OCI-LY3 (cell line): Measurements from ENCODE around the gene KIF20A.
"Not testable (repeated sequence)": the region's sequence is repeated elsewhere in the genome, so short reads cannot be mapped to it uniquely, and the experiment has no call there.

Experiments
- H2AFZ ChIP-seq: fragments of 200-600, 300-600 bp; shearing (Covaris generic); 2 replicates; pipeline ENCODE4 v1.6.0; 2014; ENCODE audit warnings: antibody characterized with exemption, low read depth, low read length
- H3K27ac ChIP-seq: fragments of 200-600, 300-600 bp; sonication (generic); 2 replicates; pipeline ENCODE4 v1.5.1; 2014; ENCODE audit warnings: mild to moderate bottlenecking, low read length, moderate library complexity, mixed read lengths
- H3K27me3 ChIP-seq: fragments of 200-600, 300-600 bp; sonication (generic); 2 replicates; pipeline ENCODE4 v1.6.1; 2014; ENCODE audit warnings: low read depth, low read length, mixed read lengths
- H3K36me3 ChIP-seq: fragments of 200-600, 300-600 bp; sonication (generic); replicated peaks from 2 replicates; pipeline ENCODE3; 2014; ENCODE audit warnings: low read depth, low read length, mixed read lengths
- H3K4me1 ChIP-seq: fragments of 300-600, 200-600 bp; sonication (generic); 2 replicates; pipeline ENCODE4 v1.6.1; 2014; ENCODE audit warnings: low read length, mixed read lengths
- H3K4me2 ChIP-seq: fragments of 200-600, 300-600 bp; sonication (generic); 2 replicates; pipeline ENCODE4 v1.6.1; 2014; ENCODE audit warnings: low read length, mixed read lengths
- H3K4me3 ChIP-seq: fragments of 300-600, 200-600 bp; sonication (generic); 2 replicates; pipeline ENCODE4 v1.5.1; 2014; ENCODE audit warnings: antibody characterized with exemption, mild to moderate bottlenecking, low read length, moderate library complexity
- H3K79me2 ChIP-seq: fragments of 300-600, 200-600 bp; shearing (Covaris generic); 2 replicates; pipeline ENCODE4 v1.6.1; 2014; ENCODE audit warnings: mild to moderate bottlenecking, low read length, mixed read lengths
- H3K9ac ChIP-seq: fragments of 300-600, 200-600 bp; shearing (Covaris generic); 2 replicates; pipeline ENCODE4 v1.6.0; 2014; ENCODE audit warnings: mild to moderate bottlenecking, low read length, moderate library complexity
- H3K9me3 ChIP-seq: fragments of 200-600, 300-600 bp; shearing (Covaris generic); 2 replicates; pipeline ENCODE4 v1.6.1; 2014; ENCODE audit warnings: low read length, mixed read lengths; ENCODE audit not compliant: insufficient read depth
- H4K20me1 ChIP-seq: fragments of 200-600, 300-600 bp; sonication (generic); 2 replicates; pipeline ENCODE4 v1.6.1; 2016; ENCODE audit warnings: low read length, mixed read lengths; ENCODE audit not compliant: insufficient read depth
- CTCF ChIP-seq: fragments of 200-600, 300-600 bp; sonication (generic); IDR thresholded peaks from 2 replicates; pipeline ENCODE4 v1.5.1; 2014; ENCODE audit warnings: antibody characterized with exemption, low read length, low read depth
- EZH2phosphoT487 ChIP-seq: fragments of 200-600 bp; shearing (Covaris generic); IDR thresholded peaks from 2 replicates; pipeline ENCODE4 v1.6.1; 2018; ENCODE audit warnings: antibody characterized with exemption, mixed run types, low read depth

Gene KIF20A

GRCh38 chr5:138149530-138149929 is 29.4 kb upstream of the KIF20A start:
- Histone ChIP-seq H3K9ac (no peak overlapping the region), H3K4me3 (no peak overlapping the region), H3K4me2 (no peak overlapping the region), H2AFZ (no peak overlapping the region), H3K27ac (no peak overlapping the region), H4K20me1 (no peaks in the 10 kb centered on the region), H3K4me1 (no peaks in the 10 kb centered on the region), H3K36me3 (no peaks in the 10 kb centered on the region), H3K27me3 (no peaks in the 10 kb centered on the region), H3K79me2 (no peaks in the 10 kb centered on the region), H3K9me3 (no peaks in the 10 kb centered on the region)
- TF ChIP-seq EZH2phosphoT487 (no peak), CTCF (no peak)

GRCh38 chr5:138155977-138156376 is 22.9 kb upstream of the KIF20A start:
- H3K4me2 ChIP-seq, H3K79me2 ChIP-seq, H2AFZ ChIP-seq, H3K27ac ChIP-seq, H3K4me1 ChIP-seq, H3K4me3 ChIP-seq, H3K9me3 ChIP-seq, H3K27me3 ChIP-seq, H4K20me1 ChIP-seq, H3K9ac ChIP-seq: not testable (repeated sequence)
- H3K36me3 ChIP-seq, result peaks cover 16% of the 10 kb centered on the region

- Histone ChIP-seq H4K20me1 (no peaks in the 10 kb centered on the region), H3K79me2 (no peaks in the 10 kb centered on the region), H3K9ac (no peak overlapping the region), H3K9me3 (no peaks in the 10 kb centered on the region), H3K36me3 (peaks cover 20% of the 10 kb centered on the region), H3K4me3 (no peak overlapping the region), H3K4me2 (no peak overlapping the region), H3K27me3 (no peaks in the 10 kb centered on the region), H2AFZ (no peak overlapping the region), H3K27ac (no peak overlapping the region), H3K4me1 (no peaks in the 10 kb centered on the region)
- TF ChIP-seq CTCF (no peak), EZH2phosphoT487 (no peak)
Observed at GRCh38 chr5:138157626-138158025, 21.3 kb upstream of the KIF20A start.

GRCh38 chr5:138159666-138160065 is 19.2 kb upstream of the KIF20A start:
- H3K4me3 ChIP-seq, result no peak overlapping the region
- H4K20me1 ChIP-seq, result no peaks in the 10 kb centered on the region
- no peak overlapping the region for H3K27ac ChIP-seq
- H3K9ac ChIP-seq, result no peak overlapping the region
- H3K9me3 ChIP-seq, result no peaks in the 10 kb centered on the region
- no peaks in the 10 kb centered on the region for H3K4me1 ChIP-seq
- peaks cover 31% of the 10 kb centered on the region for H3K36me3 ChIP-seq
- H2AFZ ChIP-seq, result no peak overlapping the region
- no peaks in the 10 kb centered on the region for H3K27me3 ChIP-seq
- no peaks in the 10 kb centered on the region for H3K79me2 ChIP-seq
- TF ChIP-seq EZH2phosphoT487 (no peak), CTCF (no peak)
- no peak overlapping the region for H3K4me2 ChIP-seq

- H2AFZ ChIP-seq, result no peak overlapping the region
- H3K4me1 ChIP-seq, result no peaks in the 10 kb centered on the region
- no peak overlapping the region for H3K4me3 ChIP-seq
- no peaks in the 10 kb centered on the region for H3K79me2 ChIP-seq
- H3K4me2 ChIP-seq, result no peak overlapping the region
- H4K20me1 ChIP-seq, result no peaks in the 10 kb centered on the region
- TF ChIP-seq CTCF, result no peak
- TF ChIP-seq EZH2phosphoT487, result no peak
- H3K36me3 ChIP-seq, result peaks cover 35% of the 10 kb centered on the region
- no peak overlapping the region for H3K27ac ChIP-seq
- no peaks in the 10 kb centered on the region for H3K27me3 ChIP-seq
- H3K9ac ChIP-seq, result no peak overlapping the region
- H3K9me3 ChIP-seq, result no peaks in the 10 kb centered on the region
Observed at GRCh38 chr5:138160706-138161105, 18.2 kb upstream of the KIF20A start.
